RWPE1 (cell line): ENCODE results near the gene AP1B1.

Experiments
- CTCF ChIA-PET: fragments of 350-600 bp; sonication (Branson Sonifier 250); formaldehyde crosslinking; extraction: SDS; loops from one replicate; lab custom pipeline; 2021; lab: Yijun Ruan, JAX
- POLR2A ChIA-PET: fragments of 400-600 bp; formaldehyde crosslinking; extraction: SDS; loops from one replicate; lab custom pipeline; 2020; ENCODE audit warnings: antibody characterized with exemption; ENCODE audit not compliant: low non-redundant PET; lab: Yijun Ruan, JAX
- DNase-seq: peaks from one replicate; pipeline ENCODE4 v3.0.0; 2012; ENCODE audit warnings: low spot score
- H3K27ac ChIP-seq: fragments of 450-650 bp; 2 replicates; pipeline ENCODE4 v1.5.1; 2017
- CTCF ChIP-seq: fragments of 450-650 bp; conservative IDR thresholded peaks from 2 replicates; pipeline ENCODE4 v1.5.1; 2017; ENCODE audit warnings: low read depth, mild to moderate bottlenecking

Gene AP1B1

GRCh38 chr22:29340566-29340965 lies 47.8 kb downstream of the AP1B1 start:
- ChIA-PET CTCF (no interaction called here), POLR2A (no interaction called here)
- TF ChIP-seq CTCF = no peak
- H3K27ac ChIP-seq = peak overlapping the region; percentile 66
- no peak for DNase-seq

GRCh38 chr22:29339381-29340235 lies 48.8 kb downstream of the AP1B1 start:
- H3K27ac ChIP-seq = peak overlapping the region; percentile 66
- ChIA-PET CTCF (no interaction called here), POLR2A (no interaction called here)
- TF ChIP-seq CTCF = no peak
- peak; percentile 9 for DNase-seq

GRCh38 chr22:29338398-29338797 lies 50.0 kb downstream of the AP1B1 start:
- peak overlapping the region; percentile 66 for H3K27ac ChIP-seq
- no peak for DNase-seq
- ChIA-PET POLR2A (no interaction called here), CTCF (no interaction called here)
- TF ChIP-seq CTCF = no peak

- POLR2A ChIA-PET = no interaction called here
- H3K27ac ChIP-seq = peak overlapping the region; percentile 66; the same call in 1 of the 2 replicates
- no peak for DNase-seq
- CTCF ChIA-PET = no interaction called here
- TF ChIP-seq CTCF = no peak
Observed at GRCh38 chr22:29337631-29338284, 50.6 kb downstream of the AP1B1 start.

DNA sequence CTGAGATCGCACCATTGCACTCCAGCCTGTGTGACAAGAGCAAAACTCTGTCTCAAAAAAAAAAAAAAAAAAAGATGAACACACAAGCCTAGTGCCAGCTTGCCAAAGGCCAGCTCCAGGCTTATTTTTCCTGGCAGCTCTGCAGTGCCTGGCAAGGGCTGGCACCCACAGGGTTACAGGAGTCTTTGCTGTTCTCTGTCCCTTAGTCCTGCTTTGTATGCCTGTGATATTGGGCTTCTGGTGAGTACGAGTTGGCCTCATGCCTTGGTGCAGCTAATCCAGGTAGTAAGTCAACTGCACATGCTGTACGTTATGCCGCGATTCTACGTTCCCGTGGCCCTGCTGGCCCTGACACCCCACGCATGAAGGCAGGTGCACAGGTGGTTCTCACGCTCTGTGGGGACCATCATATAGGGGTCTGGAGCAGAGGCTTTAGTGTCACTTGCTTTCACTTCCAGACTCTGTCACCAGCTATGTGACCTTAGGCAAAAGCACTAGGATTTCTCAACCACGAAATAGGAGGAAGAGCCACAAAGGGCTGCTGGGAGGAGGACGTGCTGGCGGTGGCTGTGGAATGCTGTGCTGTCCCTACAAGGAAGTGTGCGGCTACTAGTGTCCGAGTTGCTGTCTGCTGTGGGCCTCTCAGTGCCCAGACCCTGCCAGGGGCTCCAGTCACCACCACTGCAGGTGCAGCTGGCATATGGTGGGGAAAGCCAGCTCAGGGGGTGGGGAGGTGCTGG lies 51.4 kb downstream of the AP1B1 start:
- ChIA-PET POLR2A (no interaction called here), CTCF (interaction anchor here (0.6 kb wide), 1 partner anchor 22 kb away, joined by 3 read pairs; no protein-coding TSS in a partner anchor)
- DNase-seq = no peak
- TF ChIP-seq CTCF = no peak
- H3K27ac ChIP-seq = no peak overlapping the region

GRCh38 chr22:29335656-29336055 lies 52.7 kb downstream of the AP1B1 start:
- no peak for TF ChIP-seq CTCF
- ChIA-PET POLR2A (interaction anchor here (0.6 kb wide), 1 partner anchor 16 kb away, joined by 4 read pairs; no protein-coding TSS in a partner anchor), CTCF (no interaction called here)
- H3K27ac ChIP-seq = no peak overlapping the region
- DNase-seq = no peak
